Muscle layer of colon (tissue), 2 donors: Measurements from ENCODE around the gene JAK1.

ENCODE experiments used
- H3K27ac ChIP-seq: one replicate; pipeline ENCODE4 v1.7.0; 2013; ENCODE audit warnings: low read depth, mild to moderate bottlenecking, low read length, moderate library complexity
- H3K27me3 ChIP-seq, 2 donors: one replicate each; pipeline ENCODE4 v1.7.0; 2013; ENCODE audit warnings: low read length in 2 of 2, mild to moderate bottlenecking in 2 of 2; ENCODE audit not compliant: insufficient read depth in 2 of 2, control insufficient read depth in 1 of 2
- H3K36me3 ChIP-seq: one replicate; pipeline ENCODE4 v1.7.0; 2013; ENCODE audit warnings: mild to moderate bottlenecking, low read length; ENCODE audit not compliant: insufficient read depth
- H3K4me1 ChIP-seq: one replicate; pipeline ENCODE4 v1.7.0; 2013; ENCODE audit warnings: mild to moderate bottlenecking, low read length; ENCODE audit not compliant: insufficient read depth
- H3K4me3 ChIP-seq, 2 donors: one replicate each; pipeline ENCODE4 v1.7.0; 2013; ENCODE audit warnings: low read length in 2 of 2, low read depth in 1 of 2, mild to moderate bottlenecking in 1 of 2, moderate library complexity in 1 of 2
- H3K9ac ChIP-seq: one replicate; pipeline ENCODE4 v1.7.0; 2013; ENCODE audit warnings: low read length
- H3K9me3 ChIP-seq: one replicate; pipeline ENCODE4 v1.7.0; 2013; ENCODE audit warnings: mild to moderate bottlenecking, low read length
- donor health status: abdominal sarcoma.
- donor health status: Adenocarcinoma of cecum.

The JAK1 gene

GRCh38 chr1:64854674-64855073, 111.7 kb downstream of the JAK1 start:
- H3K27ac ChIP-seq: no peak overlapping the region
- H3K9ac ChIP-seq: no peak overlapping the region
- no peaks in the 10 kb centered on the region for H3K27me3 ChIP-seq
- H3K4me1 ChIP-seq: peaks cover 9% of the 10 kb centered on the region
- peaks cover 73% of the 10 kb centered on the region for H3K36me3 ChIP-seq
- H3K4me3 ChIP-seq: no peak overlapping the region
- no peaks in the 10 kb centered on the region for H3K9me3 ChIP-seq

- no peak overlapping the region for H3K9ac ChIP-seq
- no peaks in the 10 kb centered on the region for H3K27me3 ChIP-seq
- no peak overlapping the region for H3K4me3 ChIP-seq
- no peak overlapping the region for H3K27ac ChIP-seq
- H3K4me1 ChIP-seq: peaks cover 7% of the 10 kb centered on the region
- H3K36me3 ChIP-seq: peaks cover 68% of the 10 kb centered on the region
- no peaks in the 10 kb centered on the region for H3K9me3 ChIP-seq
These were observed 114.7 kb downstream of the JAK1 start for GRCh38 chr1:64851664-64852063.

DNA sequence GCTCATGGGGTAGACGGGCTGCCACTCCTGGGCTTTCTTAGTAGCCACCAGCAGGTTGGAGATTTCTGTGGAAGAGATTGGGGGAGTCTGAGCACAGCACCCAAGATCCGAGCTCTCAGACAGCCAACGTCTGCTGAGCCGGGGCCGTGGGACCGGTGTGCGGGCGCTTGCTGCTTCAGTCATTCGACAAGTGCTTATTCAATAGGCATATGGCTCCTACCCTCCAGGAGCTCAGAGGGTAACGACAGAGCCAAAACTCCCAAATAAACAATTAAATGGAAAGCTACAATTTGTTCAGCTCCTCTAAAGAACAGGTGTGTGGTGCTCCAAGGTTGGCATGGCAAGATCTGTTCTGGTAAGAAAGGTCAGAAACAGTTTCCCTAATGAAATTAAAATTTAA, 115.5 kb downstream of the JAK1 start:
- Histone ChIP-seq H3K36me3 (peaks cover 76% of the 10 kb centered on the region), H3K9me3 (no peaks in the 10 kb centered on the region), H3K4me1 (no peaks in the 10 kb centered on the region), H3K9ac (no peak overlapping the region), H3K27ac (no peak overlapping the region), H3K27me3 (no peaks in the 10 kb centered on the region), H3K4me3 (no peak overlapping the region)

- no peaks in the 10 kb centered on the region for H3K27me3 ChIP-seq
- no peak overlapping the region for H3K4me3 ChIP-seq
- no peaks in the 10 kb centered on the region for H3K9me3 ChIP-seq
- H3K4me1 ChIP-seq: no peaks in the 10 kb centered on the region
- H3K36me3 ChIP-seq: peaks cover 81% of the 10 kb centered on the region
- H3K9ac ChIP-seq: no peak overlapping the region
- H3K27ac ChIP-seq: no peak overlapping the region
These were observed 116.4 kb downstream of the JAK1 start for GRCh38 chr1:64849942-64850341.

DNA sequence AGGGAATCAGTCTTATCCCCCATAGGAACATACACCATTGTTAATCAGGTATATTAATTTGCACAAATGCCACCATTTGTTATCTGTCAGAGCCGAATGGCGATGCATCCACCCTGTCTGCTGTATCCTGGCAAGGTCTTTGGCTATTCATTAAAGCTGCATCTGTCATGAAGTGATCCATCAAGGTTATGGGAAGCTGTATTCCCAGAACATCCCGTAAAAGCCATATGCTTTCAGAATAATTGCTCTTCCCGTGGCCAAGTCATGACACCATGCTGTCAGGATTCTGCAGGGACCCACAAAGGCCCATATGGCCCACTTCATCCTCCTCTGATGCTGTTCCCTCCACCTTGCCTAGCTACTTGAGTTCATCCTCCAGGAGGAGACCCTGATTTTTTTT, 117.5 kb downstream of the JAK1 start:
- H3K9me3 ChIP-seq: no peaks in the 10 kb centered on the region
- peaks cover 80% of the 10 kb centered on the region for H3K36me3 ChIP-seq
- no peak overlapping the region for H3K27ac ChIP-seq

GRCh38 chr1:64848136-64848535, 118.2 kb downstream of the JAK1 start:
- no peak overlapping the region for H3K9ac ChIP-seq
- peaks cover 80% of the 10 kb centered on the region for H3K36me3 ChIP-seq
- H3K27me3 ChIP-seq: no peaks in the 10 kb centered on the region
- no peak overlapping the region for H3K4me3 ChIP-seq
- no peaks in the 10 kb centered on the region for H3K4me1 ChIP-seq
- H3K27ac ChIP-seq: no peak overlapping the region
- no peaks in the 10 kb centered on the region for H3K9me3 ChIP-seq

More for the DNA sequence above, 117.5 kb downstream of the JAK1 start:
- H3K27me3 ChIP-seq: no peaks in the 10 kb centered on the region
- no peak overlapping the region for H3K9ac ChIP-seq
- H3K4me3 ChIP-seq: no peak overlapping the region
- H3K4me1 ChIP-seq: no peaks in the 10 kb centered on the region

- peaks cover 79% of the 10 kb centered on the region for H3K36me3 ChIP-seq
These were observed 118.7 kb downstream of the JAK1 start for GRCh38 chr1:64847666-64848065.

DNA sequence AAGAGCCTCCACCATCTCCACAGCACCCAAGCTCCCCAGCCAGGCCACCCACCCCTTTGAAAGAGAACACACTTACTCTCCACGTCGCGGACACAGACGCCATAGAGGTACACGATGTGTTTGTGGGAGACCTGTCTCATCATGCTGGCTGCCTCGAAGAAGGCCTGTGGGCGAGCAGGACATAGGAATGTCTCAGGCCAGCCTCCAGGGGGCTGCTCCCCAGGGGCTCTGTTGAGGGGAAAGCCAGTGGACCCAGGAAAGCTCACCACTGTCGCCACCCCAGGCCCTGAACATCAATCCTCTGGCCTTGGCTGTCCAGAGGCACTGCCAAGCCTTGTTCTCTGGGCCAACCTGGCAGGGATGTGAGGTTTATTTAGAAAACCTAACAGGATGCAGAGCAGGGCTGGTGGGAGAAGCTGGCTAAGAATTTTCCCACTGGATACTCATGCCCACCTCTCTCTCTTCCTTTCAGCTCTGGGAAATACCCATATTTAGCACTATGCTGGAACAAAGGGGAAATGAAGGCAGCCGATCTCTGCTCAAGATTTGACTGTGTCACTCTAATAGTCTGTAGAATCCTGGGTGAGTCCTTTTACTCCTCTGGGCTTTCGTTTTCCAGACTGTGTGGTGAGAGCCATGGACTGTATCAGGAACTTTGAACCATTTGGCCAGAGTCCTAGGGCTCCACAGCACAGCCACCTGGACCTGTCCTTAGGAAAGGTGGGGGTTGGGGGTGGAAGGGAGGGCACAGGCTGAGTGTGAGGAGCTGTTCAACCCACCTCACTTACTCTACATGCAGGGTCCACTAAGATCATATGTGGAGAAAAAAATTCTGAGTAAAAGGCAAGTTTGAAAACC, 119.5 kb downstream of the JAK1 start:
- H3K36me3 ChIP-seq: peaks cover 72% of the 10 kb centered on the region
- no peaks in the 10 kb centered on the region for H3K27me3 ChIP-seq
- H3K4me1 ChIP-seq: no peaks in the 10 kb centered on the region
- H3K4me3 ChIP-seq: no peak overlapping the region
- H3K9ac ChIP-seq: no peak overlapping the region
- H3K27ac ChIP-seq: no peak overlapping the region
- no peaks in the 10 kb centered on the region for H3K9me3 ChIP-seq

More at GRCh38 chr1:64847666-64848065, 118.7 kb downstream of the JAK1 start:
- Histone ChIP-seq H3K4me3 (no peak overlapping the region), H3K27me3 (no peaks in the 10 kb centered on the region), H3K9ac (no peak overlapping the region), H3K4me1 (no peaks in the 10 kb centered on the region), H3K27ac (no peak overlapping the region), H3K9me3 (no peaks in the 10 kb centered on the region)

DNA sequence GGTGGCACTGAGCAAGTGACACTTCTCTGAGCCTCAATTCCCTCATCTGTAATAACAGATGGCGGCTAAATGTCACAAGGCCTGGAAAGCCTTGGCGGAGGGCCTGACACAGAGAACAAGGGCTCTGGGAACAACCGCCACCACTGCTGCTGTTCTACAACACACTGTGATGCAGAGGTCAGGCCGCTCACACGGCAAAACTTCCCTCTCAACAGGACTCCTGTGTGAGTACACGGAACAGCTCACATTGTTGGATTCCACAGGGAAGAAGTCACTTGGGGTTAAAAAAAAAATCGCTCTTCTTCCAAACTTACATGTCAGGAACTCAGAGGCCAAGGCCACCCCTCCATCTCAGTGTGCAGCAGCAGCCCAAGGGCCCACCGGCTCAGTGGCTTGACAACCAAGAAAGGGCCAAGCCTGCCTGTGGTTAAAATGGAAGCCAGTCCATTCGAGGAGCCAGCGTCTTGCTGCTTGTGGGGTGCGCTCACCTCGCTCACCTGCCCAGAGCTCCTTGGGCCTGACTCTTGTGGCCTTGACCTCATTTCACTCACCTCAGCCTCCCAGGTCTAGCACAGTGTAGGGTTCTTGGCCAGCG, 120.4 kb downstream of the JAK1 start:
- no peak overlapping the region for H3K27ac ChIP-seq
- no peaks in the 10 kb centered on the region for H3K9me3 ChIP-seq
- H3K4me3 ChIP-seq: no peak overlapping the region
- no peaks in the 10 kb centered on the region for H3K27me3 ChIP-seq
- no peak overlapping the region for H3K9ac ChIP-seq
- peaks cover 76% of the 10 kb centered on the region for H3K36me3 ChIP-seq
- no peaks in the 10 kb centered on the region for H3K4me1 ChIP-seq

DNA sequence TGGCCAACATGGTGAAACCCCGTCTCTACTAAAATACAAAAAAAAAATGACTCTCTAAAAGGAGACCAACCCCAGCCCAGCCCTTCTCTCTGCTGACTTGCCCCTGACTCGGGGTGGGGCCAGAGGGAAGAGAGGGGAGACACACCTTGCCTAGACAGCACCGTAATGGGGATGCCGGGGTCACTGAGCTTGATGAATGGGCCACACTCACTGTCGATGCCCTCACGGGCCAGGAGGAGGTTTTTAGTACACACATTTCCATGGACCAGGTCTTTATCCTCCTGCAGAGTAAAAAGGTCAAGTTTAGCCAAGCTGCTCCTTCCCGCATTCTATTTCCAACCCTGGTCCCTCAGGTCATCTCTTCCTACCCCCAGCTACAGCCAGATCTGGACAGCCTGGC, 121.7 kb downstream of the JAK1 start:
- Histone ChIP-seq H3K27ac (no peak overlapping the region), H3K36me3 (peaks cover 78% of the 10 kb centered on the region), H3K4me3 (no peak overlapping the region), H3K9ac (no peak overlapping the region), H3K4me1 (no peaks in the 10 kb centered on the region), H3K27me3 (no peaks in the 10 kb centered on the region), H3K9me3 (no peaks in the 10 kb centered on the region)

DNA sequence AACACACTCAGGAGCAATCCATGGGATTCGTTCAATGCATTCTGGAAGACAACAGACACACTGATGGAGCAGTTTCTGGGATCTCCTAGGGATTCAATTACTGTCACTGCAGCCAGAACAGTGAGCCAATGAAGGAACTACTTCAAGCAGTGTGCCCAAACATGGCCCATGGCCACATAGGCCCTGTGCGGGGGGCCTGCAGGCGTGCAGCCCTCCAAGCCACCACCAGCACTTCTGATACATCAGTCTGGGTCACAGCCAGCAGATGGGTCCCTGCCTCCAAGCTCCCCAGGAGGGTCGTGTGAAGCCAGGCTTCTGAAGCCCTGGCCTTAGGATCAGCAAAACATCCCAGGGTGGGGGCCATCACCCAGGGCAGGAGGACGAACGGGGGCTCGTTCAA, 122.2 kb downstream of the JAK1 start:
- no peak overlapping the region for H3K9ac ChIP-seq
- no peaks in the 10 kb centered on the region for H3K9me3 ChIP-seq
- no peaks in the 10 kb centered on the region for H3K4me1 ChIP-seq
- H3K27ac ChIP-seq: no peak overlapping the region
- H3K4me3 ChIP-seq: no peak overlapping the region
- H3K36me3 ChIP-seq: peaks cover 79% of the 10 kb centered on the region
- no peaks in the 10 kb centered on the region for H3K27me3 ChIP-seq

DNA sequence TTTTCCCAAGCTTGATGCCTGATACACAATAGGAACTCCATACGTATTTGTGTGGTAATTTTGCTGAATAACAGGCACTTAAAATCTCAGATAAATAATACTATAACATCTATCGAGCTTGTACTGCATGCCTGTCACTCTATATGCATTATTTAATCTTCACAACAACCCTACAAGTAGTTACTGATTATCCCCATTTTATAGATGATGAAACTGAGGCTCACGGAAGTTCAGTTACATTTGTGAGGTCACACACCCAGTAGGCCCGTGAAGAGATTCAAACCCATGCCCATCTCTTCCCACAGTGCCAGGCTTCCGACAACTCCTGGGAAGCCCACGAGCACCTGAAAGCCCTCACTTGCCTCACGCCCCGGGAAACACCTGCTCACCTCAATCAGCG, 122.7 kb downstream of the JAK1 start:
- Histone ChIP-seq H3K9me3 (no peaks in the 10 kb centered on the region), H3K4me3 (no peak overlapping the region), H3K4me1 (no peaks in the 10 kb centered on the region), H3K9ac (no peak overlapping the region), H3K27me3 (no peaks in the 10 kb centered on the region), H3K27ac (no peak overlapping the region), H3K36me3 (peaks cover 78% of the 10 kb centered on the region)
